DMS79 (cell line): ENCODE results near the gene KRTAP10-1.

ENCODE experiments used
- DNase-seq: peaks from one replicate; lab custom pipeline; 2025; lab: John Stamatoyannopoulos, UW

Gene KRTAP10-1

DNA sequence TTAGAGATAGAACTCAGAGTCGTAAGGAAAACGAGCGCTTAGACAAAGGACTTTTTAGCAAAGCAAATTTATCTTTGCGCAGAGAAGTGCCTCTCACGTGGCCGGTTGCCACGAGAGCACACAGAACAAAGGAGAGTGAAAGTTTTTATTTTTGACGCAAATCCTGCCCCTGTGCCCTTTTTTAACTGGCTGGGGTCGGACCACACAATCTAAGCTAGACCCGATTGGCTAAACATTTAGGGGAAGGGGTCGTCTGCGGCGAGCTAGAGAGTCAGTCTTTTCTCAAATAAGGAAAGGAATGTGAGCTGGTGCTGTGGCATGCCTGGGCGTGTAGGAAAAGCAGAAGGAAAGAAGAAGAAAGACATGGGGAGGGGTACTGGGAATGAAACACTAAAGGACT is 8.9 kb upstream of the KRTAP10-1 start:
- DNase-seq: no peak

DNA sequence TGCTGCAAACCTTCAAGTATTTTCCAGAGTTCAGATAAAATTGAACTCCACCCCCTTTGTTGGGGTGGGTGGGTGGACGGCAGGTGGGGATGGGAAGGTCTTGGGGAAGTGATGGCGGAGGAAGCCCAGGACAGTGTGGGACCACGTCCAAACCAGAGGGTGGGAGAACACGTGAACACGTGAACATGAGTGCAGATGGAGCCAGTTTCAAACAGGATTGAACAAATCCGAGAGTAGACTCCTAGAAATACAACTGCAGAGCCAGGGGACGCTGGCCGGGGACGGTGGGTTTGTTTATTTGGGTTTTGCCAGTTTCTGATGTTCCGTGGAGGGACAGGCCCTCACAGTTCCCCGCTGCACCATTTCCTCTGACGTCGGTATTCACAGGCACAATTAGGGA is 8.4 kb upstream of the KRTAP10-1 start:
- no peak for DNase-seq

DNA sequence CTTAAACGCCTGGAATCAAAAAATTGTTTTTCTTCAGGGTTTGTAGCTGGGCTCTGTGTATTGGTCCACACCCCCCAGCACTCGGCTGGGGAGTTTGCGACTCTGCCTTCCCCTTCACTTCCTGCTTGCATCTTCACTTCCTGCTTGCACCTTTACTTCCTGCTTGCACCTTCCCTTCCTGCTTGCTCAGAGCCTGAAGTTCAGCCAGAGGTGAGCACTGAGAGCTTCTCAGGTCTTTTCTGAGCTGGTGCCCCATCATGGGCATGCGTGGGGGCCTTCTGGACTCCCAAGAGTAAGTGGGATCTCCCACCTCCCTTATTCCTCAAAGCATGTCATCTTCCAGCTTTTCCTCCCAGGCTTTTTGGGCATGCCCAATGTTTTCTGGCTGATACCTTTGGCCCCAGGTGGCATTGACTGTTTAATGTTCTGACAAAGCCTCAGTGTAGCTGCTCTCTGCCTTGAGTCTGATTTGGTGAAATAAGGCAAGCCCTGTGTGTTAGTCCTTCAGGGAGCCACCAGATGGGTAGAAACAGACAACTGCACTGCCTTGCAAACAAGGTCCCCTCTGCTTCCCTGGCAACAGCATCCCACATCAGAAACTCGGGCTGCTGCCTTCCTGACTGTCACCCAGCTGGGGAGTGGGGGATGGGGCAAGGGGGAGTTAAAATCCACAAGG is 7.8 kb upstream of the KRTAP10-1 start:
- no peak for DNase-seq

DNA sequence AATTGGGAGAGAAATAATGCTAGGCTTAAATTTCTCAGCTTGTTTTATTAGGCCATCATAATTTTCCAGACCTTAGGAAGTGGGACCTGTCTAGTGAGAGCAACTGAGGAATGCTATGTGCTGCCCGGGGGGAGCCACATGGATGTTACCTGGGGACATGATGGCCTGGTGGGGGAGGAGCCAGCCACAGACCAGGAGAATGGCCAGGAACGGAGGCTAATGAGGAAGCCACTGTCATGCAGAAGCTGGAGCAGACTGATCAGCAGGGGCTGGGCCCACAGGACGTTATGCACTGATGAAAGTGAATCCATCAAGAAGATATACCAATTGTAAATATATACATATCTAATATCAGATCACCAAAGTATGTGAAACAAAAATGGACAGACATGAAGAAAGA is 4.6 kb upstream of the KRTAP10-1 start:
- DNase-seq: no peak

DNA sequence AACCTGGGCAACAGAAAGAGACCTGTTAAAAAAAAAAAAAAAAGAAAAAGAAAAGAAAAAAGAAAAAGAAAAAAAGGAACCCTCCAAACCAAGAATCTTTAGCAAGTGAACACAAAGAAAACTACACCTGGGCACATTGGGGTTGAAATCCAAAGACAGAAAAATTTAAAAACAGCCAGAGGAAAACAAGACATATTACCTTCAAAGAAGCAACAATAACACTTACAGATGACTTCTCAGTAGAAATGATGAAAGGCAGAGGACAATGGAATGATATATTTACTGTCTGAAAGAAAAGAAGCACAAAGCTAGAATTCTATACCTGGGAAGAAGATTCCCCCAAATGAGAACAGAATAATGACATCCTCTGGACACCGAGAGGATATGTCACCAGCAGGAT is 2.7 kb upstream of the KRTAP10-1 start:
- no peak for DNase-seq

DNA sequence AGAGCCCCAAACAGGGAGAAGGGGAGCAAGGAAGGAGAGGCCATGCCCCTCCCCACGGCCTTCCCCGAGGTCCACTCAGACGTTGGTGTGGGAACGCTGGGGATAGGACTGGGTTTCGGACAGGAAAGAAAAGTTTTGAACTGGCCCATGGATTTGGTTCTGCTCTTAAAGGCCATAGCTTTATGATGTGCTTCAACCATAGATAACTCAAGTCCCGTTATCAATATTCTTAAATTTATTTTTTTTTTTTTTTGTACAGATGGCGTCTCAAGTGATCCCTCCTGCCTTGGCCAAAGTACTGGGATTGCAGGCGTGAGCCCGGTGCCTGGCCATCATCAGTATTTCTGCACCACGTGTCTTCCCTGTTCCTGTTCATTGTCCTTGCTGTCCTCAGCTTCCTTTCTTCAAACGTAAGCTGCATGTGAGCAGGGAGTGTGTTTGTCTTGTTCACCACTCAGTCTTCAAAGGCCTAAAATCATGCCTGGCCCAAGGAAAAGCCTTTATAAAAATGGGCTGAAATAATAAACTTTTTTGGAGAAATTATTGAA is 820 bp upstream of the KRTAP10-1 start:
- DNase-seq: no peak

DNA sequence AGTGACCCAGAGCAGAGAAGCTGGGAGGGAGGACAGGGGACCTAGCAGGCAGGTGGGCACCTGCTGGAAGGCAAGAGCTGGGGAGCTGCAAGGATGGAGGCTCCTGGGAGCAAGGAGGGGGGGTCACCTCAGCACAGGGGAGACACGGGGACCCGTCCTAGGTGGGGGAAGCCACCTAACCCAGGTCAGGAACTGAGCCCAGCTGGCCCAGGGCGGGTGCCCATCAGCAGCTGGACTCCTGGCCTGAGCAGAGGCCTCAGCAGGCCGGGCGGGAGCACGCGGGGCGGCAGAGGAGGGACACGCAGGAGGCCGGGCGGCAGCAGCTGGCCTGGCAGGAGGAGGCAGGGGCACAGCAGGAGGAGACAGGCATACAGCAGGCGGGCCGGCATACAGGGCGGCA is 949 bp downstream of the KRTAP10-1 start:
- no peak for DNase-seq

DNA sequence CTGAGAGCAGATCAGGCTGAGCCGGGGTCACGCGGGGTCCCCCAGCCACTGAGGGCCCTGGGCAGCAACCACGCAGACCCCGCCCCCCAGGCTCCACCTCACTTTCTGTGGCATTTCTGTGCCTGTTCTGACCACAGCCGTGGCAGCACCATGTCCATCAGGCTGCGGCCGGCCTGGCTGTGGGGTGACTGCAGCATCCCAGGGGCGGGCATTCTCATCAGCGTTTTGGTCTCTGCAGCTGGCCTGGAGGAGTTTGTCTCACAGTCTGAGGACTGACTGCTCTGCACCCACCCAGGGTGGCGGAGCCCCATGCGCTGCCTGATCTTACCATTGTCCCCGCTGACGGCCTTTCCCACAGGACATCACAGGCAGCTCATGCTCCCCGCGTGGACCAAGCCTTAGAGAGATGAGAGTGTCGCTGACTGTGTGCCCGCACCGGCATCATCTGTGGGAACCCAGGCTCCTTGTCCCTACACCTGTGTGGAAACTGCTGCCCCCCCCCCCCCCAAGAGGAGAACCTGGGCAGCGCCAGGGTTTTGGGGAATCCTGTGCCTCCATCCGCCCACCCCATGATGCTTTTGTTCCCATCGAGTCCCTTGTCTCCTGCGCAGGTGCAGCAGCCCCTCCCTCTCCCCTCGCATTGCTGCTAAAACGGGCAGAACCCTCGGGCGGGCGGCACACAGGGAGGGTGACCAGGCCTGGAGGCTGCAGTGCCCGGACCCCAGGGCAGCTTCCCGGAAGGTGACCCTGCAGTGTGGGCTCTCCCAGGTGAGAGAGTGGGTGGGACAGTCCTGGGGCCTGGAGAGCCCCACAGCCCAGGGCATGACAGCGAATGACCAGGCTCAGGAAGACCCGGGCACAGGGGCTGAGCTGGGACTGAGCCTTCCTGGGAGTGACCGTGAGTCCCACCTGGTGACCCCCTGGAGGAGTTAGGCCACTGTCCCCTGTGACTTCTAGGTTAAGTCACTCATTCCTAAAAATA is 1.8 kb downstream of the KRTAP10-1 start:
- no peak for DNase-seq

DNA sequence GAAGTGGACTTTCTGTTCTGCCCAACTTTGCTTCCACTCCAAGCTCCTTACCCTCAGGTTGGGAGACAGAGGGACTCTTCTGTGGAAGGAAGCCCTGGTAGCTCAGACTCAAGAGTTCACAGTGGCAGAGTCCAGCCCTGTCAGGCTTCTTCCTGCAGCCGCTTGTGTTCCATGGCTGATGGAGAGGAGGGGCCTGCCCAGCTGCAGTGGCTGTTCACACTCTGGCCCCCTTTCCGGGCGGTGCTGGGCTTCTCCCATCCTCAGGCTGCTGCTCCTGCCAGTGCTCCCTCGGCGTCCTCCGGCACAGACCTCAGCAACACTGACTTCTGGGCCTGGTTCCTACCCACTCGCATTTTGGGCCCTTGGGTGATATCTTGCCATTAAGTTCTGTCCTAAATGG is 4.0 kb downstream of the KRTAP10-1 start:
- no peak for DNase-seq

DNA sequence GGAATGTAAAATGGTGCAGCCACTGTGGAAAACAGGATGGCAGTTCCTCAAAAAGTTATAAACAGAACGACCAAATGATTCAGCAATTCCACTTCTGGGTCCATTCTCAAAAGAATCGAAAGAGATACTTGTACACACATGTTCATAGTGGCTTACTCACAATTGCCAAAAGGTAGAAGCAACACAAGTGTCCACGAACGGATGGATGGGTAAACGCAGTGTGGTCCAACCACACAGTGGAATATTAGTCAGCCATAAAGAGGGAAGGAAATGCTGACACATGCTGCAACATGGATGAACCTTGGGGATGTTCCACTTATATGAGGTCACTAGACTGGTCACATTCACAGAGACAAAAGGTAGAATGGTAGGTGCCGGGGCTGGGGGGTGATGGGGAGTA is 5.3 kb downstream of the KRTAP10-1 start:
- no peak for DNase-seq

DNA sequence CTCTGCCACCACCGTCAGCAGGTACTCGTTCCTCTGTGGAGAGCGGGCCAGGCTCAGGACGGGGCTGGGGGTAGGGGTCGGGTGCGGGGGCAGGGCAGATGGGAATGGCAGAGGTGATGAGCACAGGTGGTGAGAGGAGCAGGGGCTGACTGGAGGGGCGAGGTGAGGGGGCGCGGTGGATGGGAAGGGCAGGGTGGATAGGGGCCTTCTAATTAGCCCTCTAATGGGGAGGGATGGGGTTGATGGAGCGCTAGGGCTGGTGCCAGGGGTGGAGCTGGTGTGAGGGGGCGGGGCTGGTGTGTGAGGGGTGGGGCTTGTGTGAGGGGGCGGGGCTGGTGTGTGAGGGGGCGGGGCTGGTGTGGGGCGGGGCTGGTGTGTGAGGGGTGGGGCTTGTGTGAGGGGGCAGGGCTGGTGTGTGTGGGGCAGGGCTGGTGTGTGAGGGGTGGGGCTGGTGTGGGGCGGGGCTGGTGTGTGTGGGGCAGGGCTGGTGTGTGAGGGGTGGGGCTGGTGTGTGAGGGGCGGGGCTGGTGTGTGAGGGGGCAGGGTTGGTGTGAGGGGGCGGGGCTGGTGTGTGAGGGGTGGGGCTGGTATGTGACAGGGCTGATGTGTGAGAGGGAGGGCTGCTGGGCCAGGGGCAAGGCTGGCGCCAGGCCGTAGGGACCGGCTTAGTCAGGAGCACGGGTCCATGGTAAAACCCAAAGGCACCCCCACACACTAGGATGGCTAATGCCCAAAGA is 5.9 kb downstream of the KRTAP10-1 start:
- no peak for DNase-seq

DNA sequence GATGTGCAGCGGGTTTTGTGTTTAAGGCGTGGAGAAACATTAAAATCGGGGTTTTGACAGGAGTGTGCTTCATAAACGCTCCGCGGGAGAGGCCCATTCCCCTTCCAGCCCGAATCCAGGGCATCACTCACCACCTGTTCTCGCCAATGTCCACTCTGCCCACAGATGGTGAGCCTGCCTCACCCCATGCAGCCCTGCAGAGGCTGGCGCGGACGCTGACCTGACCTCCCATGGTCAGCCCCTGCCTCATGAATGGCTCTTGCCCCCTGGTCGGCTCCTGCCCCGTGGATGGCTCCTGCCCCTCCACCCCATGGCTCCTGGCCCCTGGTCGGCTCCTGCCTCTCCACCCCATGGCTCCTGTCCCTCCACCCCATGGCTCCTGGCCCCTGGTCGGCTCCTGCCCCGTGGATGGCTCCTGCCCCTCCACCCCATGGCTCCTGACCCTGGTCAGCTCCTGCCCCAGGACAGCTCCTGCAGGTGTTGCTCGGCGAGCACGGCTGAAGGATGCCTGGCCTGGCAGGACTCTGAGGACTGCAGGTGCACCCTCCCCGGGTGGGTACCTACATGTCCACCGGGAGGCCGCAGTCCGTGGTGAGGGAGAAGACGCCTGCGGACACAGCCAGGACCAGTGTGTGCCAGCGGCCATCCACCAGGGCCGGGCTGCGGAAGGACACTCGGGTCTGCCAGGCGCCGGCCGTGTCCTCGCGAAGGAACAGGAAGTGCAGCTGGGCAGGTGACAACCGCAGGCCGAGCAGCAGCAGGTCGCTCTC is 6.7 kb downstream of the KRTAP10-1 start:
- DNase-seq: no peak

DNA sequence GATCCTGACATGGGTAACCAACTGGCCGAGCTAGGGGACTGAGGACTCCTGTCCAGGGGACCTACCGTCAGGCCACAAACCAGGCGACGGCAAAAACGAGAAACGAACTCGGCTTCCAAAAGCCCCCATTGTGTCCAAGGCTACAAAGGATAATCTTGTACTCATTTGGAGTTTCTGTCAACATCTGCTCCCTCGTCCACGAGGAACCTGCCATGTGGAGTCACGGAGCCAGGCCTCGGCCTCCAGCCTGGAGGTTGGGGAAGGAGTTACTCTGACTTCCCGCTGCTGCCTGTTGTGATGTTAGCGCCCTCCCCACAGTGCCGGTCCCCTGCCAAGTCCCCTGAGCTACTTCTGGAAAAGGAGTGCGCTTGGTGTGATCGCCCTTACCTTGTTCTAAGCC is 7.3 kb downstream of the KRTAP10-1 start:
- DNase-seq: no peak

DNA sequence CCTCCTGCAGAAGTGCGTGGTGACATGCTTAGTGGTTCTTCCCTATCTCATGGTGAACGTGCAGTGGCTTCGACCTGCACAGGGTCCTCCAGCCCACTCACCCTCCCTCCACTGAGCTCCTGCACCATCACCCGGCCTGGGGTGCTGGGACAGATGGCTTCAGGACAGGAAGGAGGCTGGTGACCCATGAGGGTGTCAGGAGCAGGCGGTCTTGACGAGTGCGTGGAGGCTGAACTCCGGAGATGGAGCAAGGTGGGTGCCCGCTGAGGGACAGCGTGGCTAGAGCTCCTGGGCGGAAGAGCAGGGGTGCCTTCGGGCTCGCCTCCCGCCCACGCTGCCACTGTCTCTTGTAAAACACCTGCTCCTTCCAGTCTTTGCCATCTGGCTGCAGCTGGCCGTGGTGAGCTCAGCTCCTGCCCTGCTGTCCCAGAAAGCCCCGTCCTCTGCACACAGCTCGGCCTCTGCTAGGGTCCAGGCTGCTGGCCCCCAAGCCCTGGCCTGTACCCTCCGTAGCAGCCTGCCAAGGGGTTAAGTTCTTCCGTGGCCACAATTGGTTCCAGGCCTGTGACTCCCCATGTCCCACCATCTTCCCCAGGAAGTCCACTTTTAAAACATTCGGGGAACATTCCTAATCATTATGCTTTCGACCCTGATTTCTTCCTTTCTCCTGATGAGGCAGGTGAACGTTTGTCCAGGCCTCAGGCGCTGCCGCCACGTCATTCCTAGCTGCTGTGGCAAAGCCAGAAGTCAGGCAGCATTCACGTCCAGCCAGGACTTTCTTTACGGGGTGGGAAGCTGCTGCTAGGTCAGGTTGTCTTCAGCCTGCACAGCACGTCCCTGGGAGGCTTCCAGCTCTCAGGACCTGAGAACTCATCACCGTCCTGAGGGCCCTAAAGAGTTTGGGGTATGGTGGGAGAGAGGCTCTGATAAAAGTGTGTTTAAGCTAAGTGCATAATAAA is 8.1 kb downstream of the KRTAP10-1 start:
- no peak for DNase-seq

DNA sequence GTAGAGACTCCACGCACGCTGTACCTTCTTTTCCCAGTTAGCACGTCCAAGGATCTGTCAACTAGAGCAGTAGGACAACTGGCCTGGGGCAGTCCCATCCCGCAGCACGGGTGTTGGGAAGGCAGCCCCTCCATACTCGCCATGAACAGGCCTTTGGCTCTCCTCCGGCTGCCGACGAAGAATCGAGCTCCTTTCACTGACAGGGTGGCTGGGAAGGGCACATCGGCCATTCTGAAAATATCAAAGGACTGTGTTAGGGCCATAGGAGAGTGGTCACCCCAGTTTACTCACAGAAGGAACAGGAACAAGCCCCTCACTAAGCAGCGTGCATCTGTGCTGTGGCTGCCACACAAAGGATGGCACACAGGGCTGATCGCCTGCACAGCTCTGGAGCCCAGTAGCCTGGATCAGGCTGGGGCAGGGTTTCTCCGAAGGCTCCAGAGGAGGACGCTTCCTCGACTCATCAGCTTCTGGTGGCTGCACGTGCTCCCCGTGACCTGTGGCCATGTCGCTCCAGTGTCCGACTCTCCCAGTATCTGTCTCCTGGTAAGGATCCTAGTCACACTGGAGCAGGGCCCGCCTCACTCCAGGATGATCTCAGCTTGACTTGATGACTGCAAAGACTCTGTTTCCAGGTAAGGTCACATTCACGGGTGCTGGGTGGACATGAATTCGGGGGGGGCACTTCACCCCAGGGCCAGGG is 8.9 kb downstream of the KRTAP10-1 start:
- no peak for DNase-seq

DNA sequence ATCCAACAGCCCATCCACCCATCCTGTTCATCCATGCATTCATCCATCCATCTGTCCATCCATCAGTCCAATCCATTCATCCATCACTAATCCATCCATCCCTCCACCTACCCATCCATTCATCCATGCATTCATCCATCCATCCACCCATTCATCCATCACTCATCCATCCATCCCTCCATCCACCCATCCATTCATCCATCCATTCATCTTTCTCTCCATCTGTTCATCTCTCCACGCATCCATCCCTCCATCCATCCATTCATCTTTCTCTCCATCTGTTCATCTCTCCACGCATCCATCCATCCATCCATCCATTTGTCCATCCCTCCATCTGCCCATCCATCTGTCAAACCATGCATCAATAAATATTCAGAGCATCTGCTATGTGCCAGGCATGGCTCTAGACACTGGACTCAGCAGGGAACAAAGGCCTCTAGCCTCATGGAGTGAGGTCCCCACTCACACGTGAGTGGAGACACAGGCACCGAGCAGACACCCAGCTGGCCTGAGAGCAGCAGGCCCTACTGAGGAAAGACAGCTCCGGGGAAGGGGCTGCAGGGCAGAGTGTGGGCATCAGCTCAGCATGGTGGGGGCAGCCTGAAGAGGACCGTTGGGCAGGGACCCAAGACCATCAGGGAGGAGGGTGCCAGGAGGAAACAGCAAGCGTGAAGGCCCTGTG is 9.6 kb downstream of the KRTAP10-1 start:
- DNase-seq: no peak

DNA sequence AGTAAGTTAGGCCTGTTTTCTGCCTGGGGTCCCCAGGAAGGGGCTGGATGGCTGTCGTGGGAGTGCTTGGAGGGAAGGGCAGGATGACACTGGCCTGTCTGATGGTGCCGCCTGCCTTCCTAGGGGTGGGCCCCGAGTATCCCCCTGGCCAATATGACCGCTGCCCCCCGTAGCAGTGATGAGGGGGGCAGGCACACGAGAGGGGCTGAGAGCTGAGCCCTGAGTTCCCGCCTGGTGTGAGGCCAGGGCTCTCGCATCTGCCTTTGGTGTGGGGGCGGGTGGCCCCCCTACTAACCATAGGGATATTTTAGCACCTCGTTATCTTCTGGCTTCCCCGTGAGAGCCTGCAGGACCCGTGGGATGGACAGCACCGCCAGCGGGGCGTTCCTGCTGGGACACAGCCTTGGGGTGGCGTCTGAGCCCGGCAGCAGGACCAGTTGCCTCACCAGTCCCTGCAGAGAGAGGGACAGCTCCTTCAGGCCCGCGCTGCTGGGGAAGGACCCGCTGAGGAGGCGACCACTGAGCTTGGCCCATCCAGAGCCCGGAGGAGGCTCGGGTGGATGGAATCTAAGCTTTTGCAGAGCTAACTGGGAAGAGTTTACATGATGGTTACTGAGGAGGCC is 10.4 kb downstream of the KRTAP10-1 start:
- DNase-seq: no peak

DNA sequence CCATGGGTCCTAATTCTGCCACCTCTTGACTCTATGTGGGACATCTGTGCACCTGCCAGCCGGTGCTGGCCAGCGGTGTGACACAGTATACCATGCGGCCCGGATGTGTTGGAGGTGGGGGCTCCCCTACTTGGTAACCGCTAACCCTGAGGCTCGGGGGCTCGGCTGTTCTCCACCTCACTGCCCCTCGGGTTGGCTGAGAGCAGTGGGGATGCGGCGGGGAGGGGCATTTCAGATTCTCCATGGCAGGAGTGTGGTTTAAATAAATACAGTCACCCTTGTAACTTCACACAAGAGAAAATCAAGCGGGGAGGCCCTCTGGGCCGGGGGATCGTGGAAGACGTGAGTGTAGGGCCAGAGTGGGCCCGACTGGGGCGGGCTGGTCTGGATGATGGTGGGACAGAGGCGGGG is 11.0 kb downstream of the KRTAP10-1 start:
- no peak for DNase-seq

DNA sequence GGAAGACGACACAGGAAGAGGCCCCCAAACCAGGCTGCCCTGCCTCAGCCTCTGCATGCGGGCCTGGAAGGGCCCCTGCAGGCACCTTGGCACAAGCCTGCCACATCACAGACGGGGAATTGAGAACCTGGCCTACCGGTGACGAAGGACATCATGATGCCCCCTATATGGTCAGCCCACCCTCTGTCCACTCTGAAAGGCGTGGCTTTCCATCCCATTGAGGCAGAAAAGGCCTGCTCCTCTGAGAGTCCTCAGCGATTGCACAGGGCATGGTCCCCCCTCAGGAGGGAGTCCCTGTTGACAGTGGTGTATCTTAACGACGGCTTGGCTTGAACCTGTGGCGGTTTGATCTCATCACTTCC is 11.4 kb downstream of the KRTAP10-1 start:
- no peak for DNase-seq
